GM21528 (cell line): Measurements from ENCODE around the gene NOTUM.
"Not testable (repeated sequence)": the region's sequence is repeated elsewhere in the genome, so short reads cannot be mapped to it uniquely, and the experiment has no call there.

Experiments
- ATAC-seq: cut with Tn5 transposase; IDR thresholded peaks from one replicate; pipeline ENCODE4 v1.9.1; 2021; ENCODE audit warnings: mild to moderate bottlenecking, moderate library complexity; ENCODE audit not compliant: unreplicated experiment, low FRiP score

NOTUM gene

DNA sequence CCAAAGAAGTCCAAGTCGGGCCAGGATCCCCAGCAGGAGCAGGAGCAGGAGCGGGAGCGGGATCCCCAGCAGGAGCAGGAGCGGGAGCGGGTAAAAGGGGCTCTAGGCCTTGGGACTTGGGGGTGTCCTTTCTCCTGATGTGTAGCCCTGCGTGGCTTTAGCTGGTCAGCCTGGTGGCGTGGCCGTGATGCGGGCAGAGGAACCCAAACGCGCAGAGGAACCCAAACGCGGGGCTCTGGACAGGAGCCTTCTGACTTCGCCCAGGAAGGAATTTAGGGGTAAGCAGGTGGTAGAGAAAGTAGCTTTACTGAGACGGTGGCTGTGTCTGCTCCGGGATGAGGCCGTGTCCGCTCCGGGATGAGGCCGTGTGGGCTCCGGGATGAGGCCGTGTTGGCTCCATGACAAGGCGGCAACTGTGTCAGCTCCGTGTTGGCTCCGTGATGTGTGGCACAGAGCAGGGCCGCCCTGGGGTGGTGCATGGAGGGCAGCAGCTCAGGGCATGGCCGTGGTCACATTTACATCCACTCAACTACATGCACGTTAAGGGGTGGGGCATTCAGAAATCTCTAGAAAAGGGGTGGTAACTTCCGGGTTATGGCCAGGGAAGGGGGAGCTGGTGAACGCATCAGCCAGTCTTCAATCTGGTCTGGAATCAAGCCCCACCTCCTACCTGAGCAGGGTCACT is 35.9 kb upstream of the NOTUM start:
- ATAC-seq, result no peak

DNA sequence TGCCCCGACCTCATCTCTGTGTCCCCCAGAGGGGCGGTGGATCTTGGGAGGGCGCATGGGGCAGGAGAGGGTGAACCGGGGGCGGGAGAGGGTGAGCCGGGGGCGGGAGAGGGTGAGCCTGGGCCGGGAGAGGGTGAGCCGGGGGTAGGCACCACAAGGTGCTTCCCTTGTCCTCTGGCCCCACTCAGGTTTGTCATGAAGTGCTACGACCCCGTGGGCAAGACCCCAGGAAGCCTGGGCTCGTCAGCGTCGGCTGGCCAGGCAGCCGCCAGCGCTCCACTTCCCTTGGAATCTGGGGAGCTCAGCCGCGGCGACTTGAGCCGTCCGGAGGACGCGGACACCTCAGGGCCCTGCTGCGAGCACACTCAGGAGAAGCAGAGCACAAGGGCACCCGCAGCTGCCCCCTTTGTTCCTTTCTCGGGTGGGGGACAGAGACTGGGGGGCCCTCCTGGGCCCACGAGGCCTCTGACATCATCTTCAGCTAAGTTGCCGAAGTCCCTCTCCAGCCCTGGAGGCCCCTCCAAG is 35.3 kb upstream of the NOTUM start:
- ATAC-seq, result no peak

DNA sequence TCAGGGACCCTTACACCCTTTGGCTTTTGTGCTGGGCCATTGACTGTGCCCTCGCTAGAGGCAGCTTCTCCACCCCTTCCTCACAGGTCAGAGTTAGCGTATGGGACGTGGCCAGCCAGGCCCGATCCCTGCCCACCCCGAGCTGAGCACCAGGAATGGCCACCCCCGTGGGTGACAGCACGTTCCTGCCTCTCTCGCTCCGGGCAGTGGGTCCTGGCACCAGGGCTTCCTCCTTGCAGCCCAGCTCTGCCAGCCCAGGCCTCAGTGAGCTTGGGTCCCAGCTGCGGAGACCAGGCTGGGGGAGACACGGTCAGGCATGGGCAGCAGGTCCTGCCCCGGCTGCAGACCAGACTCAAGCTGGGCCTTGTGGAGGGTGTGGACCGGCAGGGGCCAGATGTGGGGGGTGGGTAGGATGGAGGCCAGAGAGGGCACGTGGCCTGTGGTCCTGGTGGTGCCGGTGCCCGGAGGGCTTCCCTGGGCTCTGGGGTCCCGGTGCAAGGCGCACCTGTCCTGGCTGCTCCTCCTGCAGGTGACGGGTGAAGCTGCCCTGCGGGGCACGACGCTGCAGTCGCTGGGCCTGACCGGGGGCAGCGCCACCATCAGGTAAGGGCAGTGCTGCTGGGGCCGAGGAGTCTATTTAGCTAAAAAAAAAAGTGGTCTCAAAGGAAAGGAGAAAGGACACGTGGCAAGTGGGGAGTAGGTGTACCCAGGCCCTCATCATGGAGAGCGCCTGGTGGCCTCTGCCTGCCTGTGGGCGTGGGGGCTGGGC is 34.7 kb upstream of the NOTUM start:
- no peak for ATAC-seq

GRCh38 chr17:81994593-81995462 is 33.8 kb upstream of the NOTUM start:
- ATAC-seq, result no peak

DNA sequence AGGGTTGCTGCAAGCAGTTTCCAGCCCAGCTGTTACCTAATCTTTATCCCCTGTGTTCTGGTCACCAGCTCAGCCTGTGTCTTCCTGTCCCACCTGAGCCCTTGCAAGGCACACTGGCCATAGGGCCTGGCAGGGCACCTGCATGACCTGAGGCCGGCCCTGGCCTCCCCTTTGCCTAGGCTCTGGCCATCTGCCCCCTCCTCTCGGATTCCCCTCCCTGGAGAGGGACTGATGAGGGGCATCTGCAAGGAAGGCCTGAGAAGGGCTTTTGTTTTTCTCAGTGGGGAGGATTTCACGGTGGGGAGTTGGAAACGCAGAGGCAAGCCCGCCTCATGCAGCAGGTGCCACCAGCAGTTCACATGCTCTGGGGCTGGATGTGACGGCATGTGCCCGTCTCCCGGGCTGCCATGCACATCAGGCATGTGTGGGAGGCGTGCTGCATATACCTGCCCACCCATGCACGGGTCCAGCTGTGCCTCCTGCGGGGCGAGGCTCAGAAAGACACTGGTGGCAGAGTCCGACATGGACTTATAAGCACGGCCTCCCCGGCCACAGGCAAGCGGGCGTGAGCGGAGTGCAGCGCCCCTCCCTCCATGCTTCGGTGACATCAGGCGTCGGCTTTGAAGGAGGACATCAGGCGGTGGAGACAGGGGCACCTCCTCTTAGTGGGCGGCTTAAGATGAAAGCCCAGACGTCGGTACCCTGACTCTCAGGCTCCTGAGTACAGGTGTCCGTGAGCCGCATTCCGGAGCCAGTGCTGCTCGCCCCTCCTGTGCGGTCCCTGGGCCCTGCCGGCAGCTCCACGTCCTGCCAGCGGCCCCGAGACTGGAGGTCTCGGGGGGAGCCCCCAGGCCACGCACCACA is 33.0 kb upstream of the NOTUM start:
- ATAC-seq, result no peak

GRCh38 chr17:81992306-81993102 is 31.5 kb upstream of the NOTUM start:
- no peak for ATAC-seq

DNA sequence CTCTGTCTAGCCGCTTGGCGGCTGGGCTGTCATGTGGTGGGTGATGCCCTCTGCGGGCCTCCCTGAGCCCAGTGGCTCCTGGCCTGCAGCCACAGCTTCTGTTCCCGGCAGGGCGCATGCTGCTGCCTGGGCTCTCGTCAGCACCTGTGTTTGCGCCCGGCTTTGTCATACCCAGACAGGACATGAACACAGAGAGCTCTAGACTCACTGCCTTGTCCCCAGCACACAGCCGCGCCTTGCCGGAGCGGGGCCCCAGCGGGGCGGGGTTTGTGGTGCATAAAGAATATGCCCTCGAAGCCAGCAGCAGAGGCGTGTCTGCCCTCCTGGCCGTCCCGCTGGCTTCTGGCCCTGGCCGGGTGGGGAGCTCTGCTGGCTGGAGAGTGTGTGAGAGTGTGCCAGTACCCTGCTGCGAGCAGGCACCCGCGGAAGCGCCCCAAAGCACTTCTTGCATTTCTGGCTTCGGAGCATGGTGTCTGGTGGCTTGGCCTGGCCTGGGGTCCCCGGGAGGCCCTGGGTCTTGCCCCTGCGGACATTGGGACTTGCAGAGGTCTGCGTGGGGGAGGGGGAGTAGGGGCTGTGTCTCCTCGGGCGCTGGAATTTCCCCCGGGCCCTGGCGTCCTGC is 30.8 kb upstream of the NOTUM start:
- no peak for ATAC-seq

- no peak for ATAC-seq
These were observed 30.1 kb upstream of the NOTUM start for GRCh38 chr17:81990836-81991683.

GRCh38 chr17:81987161-81987770 is 26.3 kb upstream of the NOTUM start:
- ATAC-seq, result no peak

GRCh38 chr17:81986606-81987005 is 25.6 kb upstream of the NOTUM start:
- ATAC-seq, result no peak

DNA sequence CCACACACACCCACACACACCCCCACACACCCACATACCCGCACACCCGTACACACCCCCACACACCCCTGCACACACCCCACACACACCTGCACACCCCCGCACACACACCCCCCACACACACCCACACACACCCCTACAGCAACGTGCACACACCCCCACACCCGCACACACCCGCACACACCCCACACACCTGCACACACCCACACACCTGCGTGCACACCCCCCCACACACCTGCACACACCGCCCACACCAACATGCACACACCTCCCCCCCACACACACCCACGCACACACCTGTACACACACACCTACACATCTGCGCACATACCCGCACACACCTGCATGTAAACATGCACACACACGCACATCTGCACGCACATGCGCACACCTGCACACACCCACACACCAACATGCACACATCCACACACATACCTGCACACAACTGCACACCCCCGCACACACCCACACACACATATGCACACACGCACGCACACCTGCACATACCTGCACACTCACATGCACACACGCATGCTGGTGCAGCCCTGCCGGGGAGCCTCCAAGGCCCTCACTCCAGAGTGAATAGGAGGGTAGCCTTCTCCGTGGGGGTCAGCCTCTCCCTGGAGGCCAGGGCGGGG is 23.9 kb upstream of the NOTUM start:
- no peak for ATAC-seq

DNA sequence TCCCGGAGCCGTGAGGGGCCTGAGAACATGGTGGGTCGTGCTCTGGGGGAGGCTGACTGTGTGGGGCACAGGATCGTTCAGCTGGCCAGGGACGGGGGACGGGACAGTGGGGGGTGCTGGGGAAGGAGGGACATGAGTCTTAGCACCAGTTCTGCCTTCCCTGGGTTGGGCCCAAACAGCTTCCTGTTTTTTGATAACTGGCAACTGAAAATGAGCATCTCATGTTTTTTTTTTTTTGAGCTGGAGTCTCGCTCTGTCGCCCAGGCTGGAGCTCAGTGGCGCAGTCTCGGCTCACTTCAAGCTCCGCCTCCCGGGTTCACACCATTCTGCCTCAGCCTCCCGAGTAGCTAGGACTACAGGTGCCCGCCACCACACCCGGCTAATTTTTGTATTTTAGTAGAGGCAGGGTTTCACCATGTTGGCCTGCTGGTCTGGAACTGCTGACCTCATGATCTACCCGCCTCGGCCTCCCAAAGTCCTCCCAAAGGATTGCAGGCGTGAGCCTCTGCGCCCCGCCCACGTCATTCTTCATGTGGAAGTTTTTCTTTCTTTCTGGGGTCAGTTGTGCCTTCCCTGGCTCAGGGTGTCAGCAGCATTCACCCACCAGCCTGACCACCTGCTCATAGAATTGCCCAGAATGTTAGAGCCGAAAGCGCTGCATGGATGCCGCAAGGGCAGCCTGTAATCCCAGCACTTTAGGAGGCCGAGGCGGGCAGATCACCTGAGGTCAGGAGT is 22.8 kb upstream of the NOTUM start:
- ATAC-seq, result no peak

DNA sequence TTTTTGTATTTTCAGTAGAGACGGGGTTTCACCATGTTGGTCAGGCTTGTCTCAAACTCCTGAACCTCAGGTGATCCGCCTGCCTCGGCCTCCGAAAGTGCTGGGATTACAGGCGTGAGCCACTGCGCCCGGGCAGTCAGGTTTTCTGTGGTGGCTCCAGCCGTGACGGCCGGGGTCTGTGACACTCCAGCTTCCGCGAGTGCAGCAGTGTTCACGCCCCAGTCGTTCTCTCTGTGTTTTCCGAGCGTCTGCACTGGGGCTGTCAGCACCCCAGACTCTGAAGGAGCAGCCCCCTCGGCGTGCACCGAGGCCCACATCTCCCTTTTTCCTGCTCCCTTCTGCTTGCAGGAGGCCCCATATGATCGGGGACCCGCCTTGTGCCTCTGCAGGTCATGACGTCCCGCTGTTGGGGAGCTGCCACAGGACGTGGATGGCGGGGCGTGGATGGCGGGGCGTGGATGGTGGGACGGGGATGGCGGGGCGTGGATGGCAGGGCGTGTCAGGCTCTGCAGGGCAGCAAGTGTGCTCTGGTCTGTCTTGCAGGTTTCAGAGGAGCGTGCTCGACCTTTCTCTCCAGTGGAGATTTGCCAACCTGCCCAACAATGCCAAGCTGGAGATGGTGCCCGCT is 22.1 kb upstream of the NOTUM start:
- ATAC-seq, result no peak

DNA sequence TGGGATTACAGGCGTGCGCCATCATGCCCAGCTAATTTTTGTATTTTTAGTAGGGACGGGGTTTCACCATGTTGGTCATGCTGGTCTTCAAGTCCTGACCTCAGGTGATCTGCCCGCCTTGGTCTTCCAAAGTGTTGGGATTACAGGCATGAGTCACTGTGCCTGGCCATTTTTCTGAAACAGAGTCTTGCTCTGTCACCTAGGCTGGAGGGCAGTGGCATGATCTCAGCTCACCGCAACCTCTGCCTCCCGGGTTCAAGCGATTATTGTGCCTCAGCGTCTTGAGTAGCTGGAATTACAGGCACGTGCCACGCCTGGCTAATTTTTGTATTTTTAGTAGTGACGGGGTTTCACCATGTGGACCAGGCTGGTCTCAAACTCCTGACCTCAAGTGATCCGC is 20.5 kb upstream of the NOTUM start:
- ATAC-seq, result not testable (repeated sequence)

DNA sequence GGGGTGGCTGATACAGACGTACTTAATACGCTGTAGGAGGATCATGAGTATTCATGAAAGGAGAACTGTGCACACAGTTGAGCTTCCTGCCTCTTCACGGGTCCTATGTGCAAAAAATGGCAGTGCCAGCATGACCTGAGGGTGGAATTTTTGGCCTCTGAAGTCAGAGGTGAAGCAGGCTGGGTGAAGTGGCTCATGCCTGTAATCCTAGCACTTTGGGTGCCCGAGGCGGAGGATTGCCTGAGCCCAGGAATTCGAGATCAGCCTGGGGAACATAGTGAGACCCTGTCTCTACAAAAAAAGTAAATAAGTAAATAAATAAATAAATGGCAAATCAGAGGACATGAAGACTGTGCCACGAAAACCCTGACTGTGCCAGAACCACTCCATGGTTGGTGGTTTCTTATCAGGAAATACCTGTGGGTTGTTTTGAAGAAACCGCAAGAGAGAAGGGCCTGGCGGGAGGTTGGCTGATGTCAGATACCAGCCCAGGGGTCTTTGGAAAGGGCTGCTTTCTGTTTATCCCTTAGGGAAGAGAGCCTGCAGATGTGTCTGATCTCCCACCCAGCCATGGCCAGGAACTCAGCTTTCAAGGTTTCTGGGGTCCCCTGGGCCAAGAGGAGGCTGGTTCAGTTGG is 19.8 kb upstream of the NOTUM start:
- ATAC-seq, result no peak
